ENCODE measurements around the gene UPF3B.

GRCh38 chrX:119853444-119853843 lies 681 bp upstream of the UPF3B start:
- TF ChIP-seq POLR2A (IDR thresholded peaks at IDR 0.05; ENCODE audit: low read length) (no peak), GATA1 (IDR thresholded peaks at IDR 0.05; ENCODE audit: low read depth, low read length) (no peak)

Measured in erythroblast (primary cell).